AG04449 (cell line): ENCODE measurements around the gene PNO1.

Experiments
- CTCF ChIA-PET: fragments of 350-600 bp; formaldehyde crosslinking; extraction: SDS; loops from one replicate; lab custom pipeline; 2021; ENCODE audit warnings: antibody characterized with exemption; lab: Yijun Ruan, JAX
- POLR2A ChIA-PET: fragments of 400-600, 350-600 bp; formaldehyde crosslinking; extraction: SDS; loops from one replicate; lab custom pipeline; 2020; ENCODE audit warnings: antibody characterized with exemption, inconsistent platforms; lab: Yijun Ruan, JAX
- DNase-seq: peaks from one replicate; pipeline ENCODE4 v3.0.0-alpha.2; 2010; ENCODE audit warnings: low read depth, low spot score
- H3K4me3 ChIP-seq: 2 replicates; pipeline ENCODE4 v1.5.1; 2011; ENCODE audit warnings: low read depth, mild to moderate bottlenecking, control low read depth, low read length
- TF ChIP-seq, protein P1 (sequence below): IDR thresholded peaks from one replicate; pipeline ENCODE4 v1.5.1; 2011; ENCODE audit warnings: mild to moderate bottlenecking, moderate library complexity, low read length, control low read depth, inconsistent platforms; ENCODE audit not compliant: insufficient read depth; ENCODE audit errors: missing control alignments

The PNO1 gene

DNA sequence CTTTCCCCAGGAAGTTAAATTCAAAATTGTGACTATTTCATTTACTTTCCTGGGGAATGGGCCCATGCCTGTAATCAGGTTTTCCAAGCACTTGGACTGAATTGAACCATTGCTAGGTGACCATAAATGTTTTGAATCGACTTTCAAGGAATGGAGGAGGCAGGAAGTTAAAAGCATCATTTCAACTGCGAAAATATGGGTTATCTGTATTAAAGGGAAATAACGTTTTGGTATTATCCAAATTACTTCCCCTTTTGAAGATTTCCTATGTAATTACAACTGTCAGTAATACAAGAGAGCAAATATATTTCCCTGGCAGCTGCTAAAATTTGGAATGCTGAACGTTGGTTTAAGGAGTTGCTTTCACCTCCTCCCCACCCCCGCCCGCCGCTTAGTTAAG lies 19.0 kb downstream of the PNO1 start:
- POLR2A ChIA-PET, result no interaction called here
- no peak overlapping the region for H3K4me3 ChIP-seq
- DNase-seq, result no peak
- CTCF ChIA-PET, result interaction anchor here (2.4 to 5.7 kb wide), 3 partner anchors 9 to 19 kb away, joined by 18 to 50 read pairs (median 21); no protein-coding TSS in a partner anchor
- TF ChIP-seq, protein P1, sequence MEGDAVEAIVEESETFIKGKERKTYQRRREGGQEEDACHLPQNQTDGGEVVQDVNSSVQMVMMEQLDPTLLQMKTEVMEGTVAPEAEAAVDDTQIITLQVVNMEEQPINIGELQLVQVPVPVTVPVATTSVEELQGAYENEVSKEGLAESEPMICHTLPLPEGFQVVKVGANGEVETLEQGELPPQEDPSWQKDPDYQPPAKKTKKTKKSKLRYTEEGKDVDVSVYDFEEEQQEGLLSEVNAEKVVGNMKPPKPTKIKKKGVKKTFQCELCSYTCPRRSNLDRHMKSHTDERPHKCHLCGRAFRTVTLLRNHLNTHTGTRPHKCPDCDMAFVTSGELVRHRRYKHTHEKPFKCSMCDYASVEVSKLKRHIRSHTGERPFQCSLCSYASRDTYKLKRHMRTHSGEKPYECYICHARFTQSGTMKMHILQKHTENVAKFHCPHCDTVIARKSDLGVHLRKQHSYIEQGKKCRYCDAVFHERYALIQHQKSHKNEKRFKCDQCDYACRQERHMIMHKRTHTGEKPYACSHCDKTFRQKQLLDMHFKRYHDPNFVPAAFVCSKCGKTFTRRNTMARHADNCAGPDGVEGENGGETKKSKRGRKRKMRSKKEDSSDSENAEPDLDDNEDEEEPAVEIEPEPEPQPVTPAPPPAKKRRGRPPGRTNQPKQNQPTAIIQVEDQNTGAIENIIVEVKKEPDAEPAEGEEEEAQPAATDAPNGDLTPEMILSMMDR, result no peak

DNA sequence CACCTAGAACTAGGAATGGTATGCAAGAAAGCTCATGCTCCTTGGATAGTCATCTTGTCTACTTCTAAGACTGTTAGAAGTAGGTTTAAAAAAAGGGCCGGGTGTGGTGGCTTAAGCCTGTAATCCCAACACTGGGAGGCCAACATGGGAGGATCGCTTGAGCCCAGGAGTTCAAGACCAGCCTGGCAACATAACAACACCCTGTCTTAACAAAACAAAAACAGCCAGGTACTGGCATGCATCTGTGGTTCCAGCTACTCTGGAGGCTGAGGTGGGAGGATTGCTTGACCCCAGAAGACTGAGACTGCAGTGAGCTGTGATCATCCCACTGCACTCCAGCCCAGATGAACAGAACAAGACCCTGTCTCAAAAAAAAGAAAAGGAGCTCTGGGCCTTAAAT lies 19.9 kb downstream of the PNO1 start:
- H3K4me3 ChIP-seq, result no peak overlapping the region
- CTCF ChIA-PET, result interaction anchor here (1.4 to 5.7 kb wide), 4 partner anchors 8 to 264 kb away, joined by 3 to 50 read pairs (median 6); no protein-coding TSS in a partner anchor
- no peak for DNase-seq
- TF ChIP-seq, protein P1, result no peak
- POLR2A ChIA-PET, result interaction anchor here (1.6 kb wide), 1 partner anchor 10 kb away, joined by 4 read pairs; no protein-coding TSS in a partner anchor

DNA sequence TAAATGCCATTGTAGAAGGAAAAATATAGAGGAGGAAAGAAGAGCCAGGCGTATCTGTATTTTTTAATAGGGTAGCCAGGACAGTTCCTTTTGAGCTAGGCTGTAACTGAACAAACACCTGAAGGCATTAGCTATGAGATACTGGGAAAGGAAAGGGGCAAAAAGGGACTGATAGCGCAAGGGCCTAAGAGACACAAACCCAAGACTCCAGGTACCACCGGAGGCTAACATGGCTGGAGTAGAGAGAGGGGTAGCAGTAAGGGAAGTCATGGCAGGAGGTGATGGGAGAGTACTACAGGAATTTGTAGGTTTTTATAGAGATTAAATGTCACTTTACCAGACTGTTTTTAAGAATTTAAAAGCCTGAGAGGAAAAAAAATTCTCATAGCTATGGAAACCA lies 20.7 kb downstream of the PNO1 start:
- TF ChIP-seq, protein P1, result no peak
- ChIA-PET POLR2A (interaction anchor here (1.6 kb wide), 1 partner anchor 11 kb away, joined by 4 read pairs; no protein-coding TSS in a partner anchor), CTCF (interaction anchor here (1.2 to 5.7 kb wide), 5 partner anchors 8 to 264 kb away, joined by 3 to 50 read pairs (median 4); no protein-coding TSS in a partner anchor)
- no peak for DNase-seq
- H3K4me3 ChIP-seq, result no peak overlapping the region

DNA sequence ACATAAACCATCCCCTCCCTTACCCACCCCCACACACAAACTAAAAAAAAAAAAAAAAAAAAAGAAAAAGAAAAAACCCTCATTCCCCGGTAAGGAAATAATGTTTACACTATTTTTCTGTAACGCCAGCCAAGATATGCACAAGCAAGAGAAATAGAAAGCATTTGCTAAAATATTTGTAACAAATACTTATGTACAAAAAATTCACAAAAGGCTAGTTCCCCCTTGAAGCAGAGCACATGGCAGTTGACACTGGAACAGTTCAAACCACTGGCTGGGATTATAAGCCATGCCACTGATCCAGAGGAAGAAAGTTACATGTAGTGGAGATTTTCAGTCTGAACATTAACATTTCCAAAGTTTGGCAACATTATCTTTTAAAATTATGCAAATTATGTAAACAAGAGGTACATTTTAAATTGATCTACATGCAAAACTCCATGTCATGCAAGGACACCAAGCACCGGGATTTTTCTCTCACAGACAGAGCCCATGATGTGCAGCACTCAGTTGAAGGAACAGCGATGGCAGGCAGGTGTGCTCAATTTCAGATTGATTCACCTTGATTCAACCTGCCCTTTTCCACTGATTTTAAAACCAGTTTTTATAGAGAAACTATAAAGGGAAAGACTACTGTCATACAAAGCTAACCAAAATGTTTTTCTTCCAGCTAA lies 21.4 kb downstream of the PNO1 start:
- no peak overlapping the region for H3K4me3 ChIP-seq
- TF ChIP-seq, protein P1, result no peak
- DNase-seq, result no peak
- ChIA-PET CTCF (interaction anchor here (1.2 to 5.7 kb wide), 3 partner anchors 10 to 16 kb away, joined by 3 to 50 read pairs (median 4); no protein-coding TSS in a partner anchor), POLR2A (no interaction called here)

DNA sequence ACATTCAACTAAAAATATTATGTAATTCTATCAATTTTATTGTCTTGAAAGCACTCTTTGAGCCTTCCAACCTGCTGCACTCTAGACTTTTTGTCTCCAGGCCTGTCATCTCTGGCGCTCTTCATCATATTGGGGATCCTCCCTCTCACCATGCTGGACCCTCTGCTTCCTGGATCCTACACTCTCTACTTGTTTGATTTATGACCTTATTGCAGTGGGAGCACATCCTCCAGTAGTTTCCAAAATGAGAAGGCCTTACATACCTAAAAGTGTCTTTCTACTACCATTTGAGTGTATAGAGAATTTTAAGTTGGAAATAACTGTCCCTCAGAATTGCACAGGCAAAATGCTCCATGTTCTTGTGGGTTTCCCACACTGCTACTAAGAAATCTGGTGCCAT lies 25.2 kb downstream of the PNO1 start:
- ChIA-PET POLR2A (no interaction called here), CTCF (interaction anchor here (1.4 to 4.5 kb wide), 5 partner anchors 11 to 258 kb away, joined by 3 to 49 read pairs (median 5); no protein-coding TSS in a partner anchor)
- TF ChIP-seq, protein P1, result no peak

DNA sequence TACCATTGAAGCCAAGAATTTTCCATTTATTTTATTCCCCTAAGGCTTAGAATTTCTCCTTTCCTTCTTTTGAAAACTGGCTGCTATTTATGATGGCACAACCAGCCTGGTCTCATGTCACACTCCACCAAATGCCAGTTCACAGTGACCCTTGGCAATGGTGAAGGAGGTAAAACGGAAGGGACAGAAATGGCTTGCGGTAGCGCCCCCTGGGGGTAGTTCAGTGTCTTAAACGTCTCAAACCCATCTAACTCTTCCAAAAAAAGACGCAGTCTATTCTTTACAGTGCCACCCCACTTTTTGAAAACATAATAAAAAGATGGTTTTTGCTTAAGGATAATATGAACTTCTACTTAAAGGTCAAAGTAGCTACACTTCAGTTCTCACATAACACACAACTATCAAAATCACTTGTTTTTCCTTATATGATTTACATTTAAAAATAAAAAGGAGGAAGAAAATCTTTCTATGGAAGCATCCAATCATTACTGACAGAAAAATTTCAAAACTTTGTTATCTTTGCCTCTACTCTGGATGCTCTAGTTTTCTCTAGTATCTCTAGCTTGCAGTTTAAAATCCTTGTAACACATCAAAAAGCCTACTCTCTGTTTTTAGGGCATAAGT lies 28.0 kb downstream of the PNO1 start:
- ChIA-PET CTCF (interaction anchor here (0.7 to 4.5 kb wide), 14 partner anchors 8 to 256 kb away, joined by 3 to 49 read pairs (median 4); partner anchors contain the start of gene PNO1), POLR2A (no interaction called here)
- TF ChIP-seq, protein P1, result peak; percentile 51
- DNase-seq, result no peak
- H3K4me3 ChIP-seq, result no peak overlapping the region

More for the DNA sequence above, 25.2 kb downstream of the PNO1 start:
- H3K4me3 ChIP-seq, result no peak overlapping the region
- no peak for DNase-seq
